ENCODE data around the gene CTNNA3. TPM values are rescaled to one million over a fixed set of nuclear protein-coding genes. Genes with fewer than 3 reads are reported as not detected.

Gene CTNNA3
- total RNA-seq, 1 donor from 2014 or later: 3.3 TPM

GRCh38 chr10:66838656-66839055, 857.3 kb downstream of the CTNNA3 start:
- TF ChIP-seq CTCF (IDR thresholded peaks at IDR 0.05; ENCODE audit: partially characterized antibody, unreplicated experiment): no peak
- no peak overlapping the region for H3K4me3 Mint-ChIP-seq (ENCODE audit: unreplicated experiment)
- no peak for DNase-seq
- H3K27ac Mint-ChIP-seq (ENCODE audit: unreplicated experiment): no peak overlapping the region
- no peaks in the 10 kb centered on the region for H3K27me3 Mint-ChIP-seq (ENCODE audit: unreplicated experiment)
- H3K9me3 Mint-ChIP-seq (ENCODE audit: unreplicated experiment): no peaks in the 10 kb centered on the region
- peaks cover 14% of the 10 kb centered on the region for H3K4me1 Mint-ChIP-seq (ENCODE audit: low read depth, unreplicated experiment)
- H3K36me3 Mint-ChIP-seq (ENCODE audit: unreplicated experiment): no peaks in the 10 kb centered on the region

GRCh38 chr10:66837990-66838389, 858.0 kb downstream of the CTNNA3 start:
- H3K4me3 Mint-ChIP-seq (ENCODE audit: unreplicated experiment): no peak overlapping the region
- no peak overlapping the region for H3K27ac Mint-ChIP-seq (ENCODE audit: unreplicated experiment)
- no peaks in the 10 kb centered on the region for H3K27me3 Mint-ChIP-seq (ENCODE audit: unreplicated experiment)
- no peak for TF ChIP-seq CTCF (IDR thresholded peaks at IDR 0.05; ENCODE audit: partially characterized antibody, unreplicated experiment)
- no peak for DNase-seq
- no peaks in the 10 kb centered on the region for H3K9me3 Mint-ChIP-seq (ENCODE audit: unreplicated experiment)
- H3K36me3 Mint-ChIP-seq (ENCODE audit: unreplicated experiment): no peaks in the 10 kb centered on the region
- peaks cover 7% of the 10 kb centered on the region for H3K4me1 Mint-ChIP-seq (ENCODE audit: low read depth, unreplicated experiment)

DNA sequence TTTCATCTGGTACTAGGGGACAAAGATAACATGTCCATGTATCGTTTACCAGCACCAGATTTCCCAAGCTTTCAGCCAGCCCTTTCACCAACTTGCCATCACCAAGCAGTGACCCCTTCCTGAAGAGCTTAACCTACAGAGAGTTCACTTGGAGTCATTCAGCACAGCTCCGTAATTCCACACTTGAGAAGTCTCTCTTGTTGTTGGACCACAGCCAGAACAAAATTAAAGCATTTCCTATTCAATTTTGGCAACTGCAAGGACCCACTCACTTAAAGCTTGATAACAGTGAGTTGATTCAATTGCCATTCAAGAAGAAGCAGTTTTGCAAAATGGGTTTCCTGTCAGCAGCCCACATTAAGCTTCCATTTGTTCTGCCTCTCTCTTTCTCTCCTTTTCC, 858.7 kb downstream of the CTNNA3 start:
- no peaks in the 10 kb centered on the region for H3K36me3 Mint-ChIP-seq (ENCODE audit: unreplicated experiment)
- H3K27me3 Mint-ChIP-seq (ENCODE audit: unreplicated experiment): no peaks in the 10 kb centered on the region
- TF ChIP-seq CTCF (IDR thresholded peaks at IDR 0.05; ENCODE audit: partially characterized antibody, unreplicated experiment): no peak
- no peaks in the 10 kb centered on the region for H3K9me3 Mint-ChIP-seq (ENCODE audit: unreplicated experiment)
- peaks cover under 1% of the 10 kb centered on the region for H3K4me1 Mint-ChIP-seq (ENCODE audit: low read depth, unreplicated experiment)
- H3K27ac Mint-ChIP-seq (ENCODE audit: unreplicated experiment): no peak overlapping the region
- no peak overlapping the region for H3K4me3 Mint-ChIP-seq (ENCODE audit: unreplicated experiment)
- no peak for DNase-seq

DNA sequence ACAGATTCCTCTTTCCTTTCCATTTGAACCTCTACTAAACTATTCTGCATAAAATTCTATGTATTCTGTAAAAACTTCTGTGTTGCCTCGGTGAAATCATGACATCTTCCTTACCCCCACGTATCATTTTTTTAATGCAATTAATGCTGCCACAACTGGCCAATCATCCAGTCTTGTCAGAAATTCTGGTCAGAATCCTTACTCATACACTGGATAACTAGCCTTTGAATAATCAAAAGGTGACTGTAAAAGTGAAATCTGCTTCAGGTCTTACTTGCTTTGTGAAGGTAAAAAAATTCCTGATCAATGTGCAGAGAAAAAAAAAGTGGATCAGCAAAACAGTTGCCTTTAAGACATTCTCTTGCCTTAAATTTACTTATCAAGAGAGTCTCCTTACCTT, 859.2 kb downstream of the CTNNA3 start:
- H3K36me3 Mint-ChIP-seq (ENCODE audit: unreplicated experiment): no peaks in the 10 kb centered on the region
- no peaks in the 10 kb centered on the region for H3K27me3 Mint-ChIP-seq (ENCODE audit: unreplicated experiment)
- no peaks in the 10 kb centered on the region for H3K4me1 Mint-ChIP-seq (ENCODE audit: low read depth, unreplicated experiment)
- TF ChIP-seq CTCF (IDR thresholded peaks at IDR 0.05; ENCODE audit: partially characterized antibody, unreplicated experiment): no peak
- H3K27ac Mint-ChIP-seq (ENCODE audit: unreplicated experiment): no peak overlapping the region
- H3K4me3 Mint-ChIP-seq (ENCODE audit: unreplicated experiment): no peak overlapping the region
- no peak for DNase-seq
- H3K9me3 Mint-ChIP-seq (ENCODE audit: unreplicated experiment): no peaks in the 10 kb centered on the region

DNA sequence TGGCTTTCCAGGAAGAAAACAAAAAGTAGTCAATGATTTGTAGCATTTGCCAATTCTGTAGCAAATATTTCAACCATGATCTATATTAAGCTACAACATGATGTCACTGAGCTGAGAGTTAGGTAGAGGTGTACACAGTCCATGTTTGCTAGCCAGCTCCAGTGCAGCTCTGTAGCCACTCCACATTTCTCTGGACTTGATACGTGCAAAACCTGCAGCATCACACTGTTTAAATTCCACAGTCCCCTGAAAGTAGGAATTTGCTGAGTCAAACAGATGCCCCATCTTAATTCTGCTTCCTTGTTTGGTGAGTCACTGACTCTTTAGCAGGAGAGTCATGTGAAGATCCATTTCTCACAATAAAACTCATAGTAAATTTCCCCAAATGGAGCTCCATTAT, 859.9 kb downstream of the CTNNA3 start:
- H3K27ac Mint-ChIP-seq (ENCODE audit: unreplicated experiment): no peak overlapping the region
- H3K27me3 Mint-ChIP-seq (ENCODE audit: unreplicated experiment): no peaks in the 10 kb centered on the region
- no peaks in the 10 kb centered on the region for H3K9me3 Mint-ChIP-seq (ENCODE audit: unreplicated experiment)
- no peak overlapping the region for H3K4me3 Mint-ChIP-seq (ENCODE audit: unreplicated experiment)
- no peaks in the 10 kb centered on the region for H3K4me1 Mint-ChIP-seq (ENCODE audit: low read depth, unreplicated experiment)
- TF ChIP-seq CTCF (IDR thresholded peaks at IDR 0.05; ENCODE audit: partially characterized antibody, unreplicated experiment): no peak
- H3K36me3 Mint-ChIP-seq (ENCODE audit: unreplicated experiment): no peaks in the 10 kb centered on the region
- DNase-seq: no peak
